SH-SY5Y (cell line): ENCODE measurements around the gene STAT5B.

Experiments used
- GATA2 ChIP-seq: IDR thresholded peaks from 2 replicates; pipeline ENCODE4 v1.6.1; 2011; ENCODE audit warnings: mild to moderate bottlenecking, low read depth, low read length
- GATA3 ChIP-seq: IDR thresholded peaks from 2 replicates; pipeline ENCODE4 v1.6.1; 2011; ENCODE audit warnings: low read depth, mild to moderate bottlenecking, low read length, moderate library complexity

- TF ChIP-seq GATA2 (no peak), GATA3 (no peak)
These were observed 3.8 kb upstream of the STAT5B start for GRCh38 chr17:42279776-42280630.
